GM10266 (cell line): ENCODE measurements around the gene GAMT.

Source experiments
- DNase-seq: peaks from one replicate; pipeline ENCODE4 v3.0.0; 2012; ENCODE audit errors: extremely low spot score
- TF ChIP-seq, protein P1 (sequence below): IDR thresholded peaks from 2 replicates; pipeline ENCODE4 v1.5.1; 2012; ENCODE audit warnings: mild to moderate bottlenecking, low read depth; ENCODE audit not compliant: control insufficient read depth, insufficient read depth; ENCODE audit errors: missing control alignments

Gene GAMT

DNA sequence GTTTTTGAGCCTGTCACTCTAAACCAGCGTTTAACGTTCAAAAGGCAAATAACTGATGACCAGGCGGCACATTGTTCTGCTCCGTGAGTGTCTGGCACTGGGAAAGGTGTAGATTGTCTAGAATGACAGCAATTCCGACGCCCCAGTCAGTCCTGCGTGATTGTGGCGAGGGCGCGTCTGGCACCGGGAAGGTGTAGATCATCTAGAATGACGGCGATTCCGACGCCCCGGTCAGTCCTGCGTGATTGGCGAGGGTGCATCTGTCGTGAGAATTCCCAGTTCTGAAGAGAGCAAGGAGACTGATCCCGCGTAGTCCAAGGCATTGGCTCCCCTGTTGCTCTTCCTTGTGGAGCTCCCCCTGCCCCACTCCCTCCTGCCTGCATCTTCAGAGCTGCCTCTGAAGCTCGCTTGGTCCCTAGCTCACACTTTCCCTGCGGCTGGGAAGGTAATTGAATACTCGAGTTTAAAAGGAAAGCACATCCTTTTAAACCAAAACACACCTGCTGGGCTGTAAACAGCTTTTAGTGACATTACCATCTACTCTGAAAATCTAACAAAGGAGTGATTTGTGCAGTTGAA lies 43.7 kb downstream of the GAMT start:
- TF ChIP-seq, protein P1, sequence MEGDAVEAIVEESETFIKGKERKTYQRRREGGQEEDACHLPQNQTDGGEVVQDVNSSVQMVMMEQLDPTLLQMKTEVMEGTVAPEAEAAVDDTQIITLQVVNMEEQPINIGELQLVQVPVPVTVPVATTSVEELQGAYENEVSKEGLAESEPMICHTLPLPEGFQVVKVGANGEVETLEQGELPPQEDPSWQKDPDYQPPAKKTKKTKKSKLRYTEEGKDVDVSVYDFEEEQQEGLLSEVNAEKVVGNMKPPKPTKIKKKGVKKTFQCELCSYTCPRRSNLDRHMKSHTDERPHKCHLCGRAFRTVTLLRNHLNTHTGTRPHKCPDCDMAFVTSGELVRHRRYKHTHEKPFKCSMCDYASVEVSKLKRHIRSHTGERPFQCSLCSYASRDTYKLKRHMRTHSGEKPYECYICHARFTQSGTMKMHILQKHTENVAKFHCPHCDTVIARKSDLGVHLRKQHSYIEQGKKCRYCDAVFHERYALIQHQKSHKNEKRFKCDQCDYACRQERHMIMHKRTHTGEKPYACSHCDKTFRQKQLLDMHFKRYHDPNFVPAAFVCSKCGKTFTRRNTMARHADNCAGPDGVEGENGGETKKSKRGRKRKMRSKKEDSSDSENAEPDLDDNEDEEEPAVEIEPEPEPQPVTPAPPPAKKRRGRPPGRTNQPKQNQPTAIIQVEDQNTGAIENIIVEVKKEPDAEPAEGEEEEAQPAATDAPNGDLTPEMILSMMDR, result no peak
- no peak for DNase-seq

DNA sequence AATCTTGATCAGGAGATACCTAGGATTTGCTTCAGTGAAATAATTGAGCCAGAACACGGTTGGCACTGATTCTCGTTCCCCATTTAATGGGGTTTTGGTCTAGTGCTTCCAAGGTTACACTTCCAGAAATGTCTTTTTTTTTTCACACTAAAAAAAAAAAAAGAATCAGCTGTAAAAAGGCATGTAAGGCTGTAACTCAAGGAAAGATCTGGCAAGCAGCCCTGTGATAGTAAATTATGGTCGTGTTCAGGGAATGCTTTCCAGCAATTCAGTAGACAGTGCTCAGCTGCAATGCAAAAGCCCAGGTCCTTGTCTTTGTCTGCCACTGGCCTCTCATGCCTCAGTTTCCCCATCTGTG lies 44.9 kb downstream of the GAMT start:
- TF ChIP-seq, protein P1, result no peak
- no peak for DNase-seq

DNA sequence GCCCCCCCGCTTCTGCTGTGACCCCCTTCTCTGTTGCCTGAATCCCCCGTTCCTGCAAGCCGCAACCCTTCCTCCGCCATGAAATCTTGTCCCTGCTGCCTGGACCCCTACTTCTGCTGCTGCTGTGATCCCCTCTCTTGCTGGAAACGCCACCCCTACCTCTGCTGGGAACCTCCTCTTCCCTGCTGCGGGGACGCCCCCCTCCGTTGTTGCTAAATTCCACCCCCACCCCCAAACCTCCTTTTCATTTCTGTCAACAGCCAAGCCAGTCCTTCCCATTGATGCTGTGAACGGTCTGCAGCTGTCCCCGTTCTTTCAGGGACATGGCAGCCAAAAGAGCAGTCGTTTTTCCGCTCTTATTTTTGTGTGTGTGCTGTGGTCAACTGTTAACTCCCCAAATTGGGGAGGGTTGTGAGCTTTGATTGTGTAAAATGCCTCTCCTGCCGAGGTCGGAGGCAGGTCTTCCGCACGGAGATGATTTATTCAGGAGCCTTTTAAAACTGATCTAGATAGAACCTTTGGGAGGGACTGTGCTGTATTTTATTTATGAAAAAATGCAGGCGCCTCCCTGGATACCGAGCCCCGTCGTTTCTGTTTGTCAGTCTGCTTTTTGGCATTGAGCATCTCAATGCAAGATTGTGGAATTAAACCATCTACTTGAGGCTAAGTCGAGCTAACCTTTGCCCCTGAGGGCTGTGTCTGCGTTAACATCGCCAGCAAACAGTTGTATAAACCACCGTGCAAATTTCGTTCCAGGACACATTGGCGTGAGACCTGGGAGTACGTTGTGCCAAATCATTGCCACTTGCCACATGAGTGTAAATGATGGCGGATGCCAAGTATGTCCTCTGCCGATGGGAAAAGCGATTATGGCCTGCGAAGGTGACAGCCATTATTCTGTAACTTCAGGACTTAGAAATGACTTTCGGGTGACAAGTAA lies 45.5 kb downstream of the GAMT start:
- peak; percentile 66 for DNase-seq
- TF ChIP-seq, protein P1, result no peak

DNA sequence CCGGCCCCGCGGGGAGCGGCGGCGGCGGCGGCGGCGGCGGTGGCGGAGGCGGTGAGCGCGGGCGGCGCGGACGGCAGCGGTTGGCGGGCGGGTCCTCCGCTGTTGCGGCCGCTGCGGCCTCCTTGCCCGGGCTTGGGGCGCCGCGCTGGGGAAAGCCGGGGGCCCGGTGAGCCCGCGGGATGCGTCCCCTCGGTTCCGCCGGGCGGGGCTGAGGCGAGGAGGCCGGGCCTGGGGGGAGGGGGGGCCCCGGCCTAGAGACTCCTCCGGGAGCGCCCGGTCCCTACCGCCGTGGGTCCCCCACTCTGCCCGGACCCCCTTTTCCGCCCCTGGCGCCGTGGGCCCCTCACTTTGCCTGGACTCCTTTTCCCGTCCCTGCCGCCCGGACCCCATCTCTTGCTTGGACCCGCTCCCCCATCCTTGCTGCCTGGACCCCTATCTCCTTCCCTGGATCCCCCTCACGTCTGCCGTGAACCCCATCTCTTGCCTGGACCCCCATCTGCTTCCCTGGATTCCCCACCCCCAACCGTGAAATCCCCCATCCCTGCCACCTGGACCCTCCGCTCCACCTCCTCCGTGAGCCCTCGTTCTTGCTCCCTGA lies 46.3 kb downstream of the GAMT start:
- TF ChIP-seq, protein P1, result no peak
- DNase-seq, result peak; percentile 88

DNA sequence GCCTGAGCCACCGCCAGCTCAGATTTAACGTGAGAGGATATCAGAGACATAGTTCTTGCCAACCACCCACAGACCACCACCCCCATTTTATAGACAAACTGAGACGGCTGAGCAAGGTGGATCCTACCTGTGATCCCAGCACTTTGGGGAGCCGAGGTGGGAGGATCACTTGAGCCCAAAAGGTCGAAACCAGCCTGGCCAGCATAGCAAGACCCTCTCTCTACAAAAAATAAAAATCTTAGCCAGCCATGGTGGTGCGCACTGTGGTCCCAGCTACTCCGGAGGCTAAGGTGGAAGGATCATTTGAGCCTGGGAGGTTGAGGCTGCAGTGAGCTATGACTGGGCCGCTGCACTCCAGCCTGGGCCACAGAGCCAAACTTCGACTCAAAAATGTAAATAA lies 48.2 kb downstream of the GAMT start:
- no peak for DNase-seq
- TF ChIP-seq, protein P1, result no peak

DNA sequence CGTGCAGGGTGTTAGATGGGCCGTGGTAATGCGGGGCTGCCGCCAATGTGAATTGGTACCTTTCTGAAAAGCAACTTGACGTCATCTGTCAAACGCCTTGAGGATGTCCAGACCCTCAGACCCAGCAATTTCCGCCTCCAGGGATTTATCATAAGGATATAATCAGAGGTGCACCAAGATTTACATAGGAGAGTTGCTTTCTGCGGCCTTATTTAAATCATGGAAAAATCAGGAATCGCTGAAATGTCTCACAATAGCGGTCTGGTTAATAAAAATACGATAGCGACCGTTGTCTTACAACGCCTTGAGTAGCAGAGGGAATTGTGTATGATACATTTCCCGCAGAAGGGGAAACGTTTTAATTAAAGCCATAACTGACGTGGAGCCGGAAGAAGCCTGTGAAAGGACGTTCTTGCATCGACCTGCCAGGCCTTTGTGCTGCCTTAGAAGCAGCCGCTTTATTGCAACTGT lies 49.9 kb downstream of the GAMT start:
- TF ChIP-seq, protein P1, result no peak
- DNase-seq, result no peak

DNA sequence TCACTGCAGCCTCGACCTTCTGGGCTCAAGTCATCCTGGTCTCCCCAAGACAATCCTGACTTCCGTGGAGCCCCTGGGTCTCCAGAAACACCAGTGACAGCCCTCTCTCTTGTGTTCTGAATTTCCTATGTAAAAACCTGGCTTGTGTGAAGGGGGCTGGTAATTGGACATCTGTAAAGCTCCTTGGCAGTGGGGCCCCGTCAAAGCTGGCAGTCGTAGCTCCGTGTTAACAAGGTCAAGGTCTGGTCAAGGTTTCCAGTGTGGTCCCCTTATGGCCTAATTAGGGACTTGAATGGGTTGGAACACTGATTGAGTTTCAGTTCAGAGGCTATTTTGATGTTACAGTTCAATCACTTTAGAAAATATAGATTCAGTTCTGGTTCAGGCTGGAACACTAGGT lies 50.5 kb downstream of the GAMT start:
- DNase-seq, result no peak
- TF ChIP-seq, protein P1, result no peak
